OCI-LY7 (cell line): ENCODE results near the gene PIK3CG.

Experiments used
- CTCF ChIP-seq: fragments of 200-600 bp; sonication (generic); conservative IDR thresholded peaks from 2 replicates; pipeline ENCODE4 v1.5.1; 2014; ENCODE audit warnings: mild to moderate bottlenecking, antibody characterized with exemption, low read length, moderate library complexity, mixed read lengths
- EZH2phosphoT487 ChIP-seq: fragments of 200-600 bp; sonication (generic); IDR thresholded peaks from 2 replicates; pipeline ENCODE4 v1.6.1; 2018; ENCODE audit warnings: low read depth, borderline replicate concordance, mild to moderate bottlenecking, mixed run types, antibody characterized with exemption, low read length, moderate library complexity, mixed read lengths

GRCh38 chr7:106916679-106917078 lies 51.6 kb downstream of the PIK3CG start:
- TF ChIP-seq CTCF (no peak), EZH2phosphoT487 (no peak)
